ENCODE results near the gene XIRP2. TPM values are rescaled to one million over a fixed set of nuclear protein-coding genes. Genes with fewer than 3 reads are reported as not detected.

The XIRP2 gene
- total RNA-seq, 1 donor from 2014 or later = not detected

GRCh38 chr2:167289651-167290410 is 401.6 kb downstream of the XIRP2 start:
- H3K9me3 Mint-ChIP-seq = no peaks in the 10 kb centered on the region
- H3K9me3 ChIP-seq (ENCODE audit: low read depth) = no peaks in the 10 kb centered on the region
- TF ChIP-seq, protein P1, sequence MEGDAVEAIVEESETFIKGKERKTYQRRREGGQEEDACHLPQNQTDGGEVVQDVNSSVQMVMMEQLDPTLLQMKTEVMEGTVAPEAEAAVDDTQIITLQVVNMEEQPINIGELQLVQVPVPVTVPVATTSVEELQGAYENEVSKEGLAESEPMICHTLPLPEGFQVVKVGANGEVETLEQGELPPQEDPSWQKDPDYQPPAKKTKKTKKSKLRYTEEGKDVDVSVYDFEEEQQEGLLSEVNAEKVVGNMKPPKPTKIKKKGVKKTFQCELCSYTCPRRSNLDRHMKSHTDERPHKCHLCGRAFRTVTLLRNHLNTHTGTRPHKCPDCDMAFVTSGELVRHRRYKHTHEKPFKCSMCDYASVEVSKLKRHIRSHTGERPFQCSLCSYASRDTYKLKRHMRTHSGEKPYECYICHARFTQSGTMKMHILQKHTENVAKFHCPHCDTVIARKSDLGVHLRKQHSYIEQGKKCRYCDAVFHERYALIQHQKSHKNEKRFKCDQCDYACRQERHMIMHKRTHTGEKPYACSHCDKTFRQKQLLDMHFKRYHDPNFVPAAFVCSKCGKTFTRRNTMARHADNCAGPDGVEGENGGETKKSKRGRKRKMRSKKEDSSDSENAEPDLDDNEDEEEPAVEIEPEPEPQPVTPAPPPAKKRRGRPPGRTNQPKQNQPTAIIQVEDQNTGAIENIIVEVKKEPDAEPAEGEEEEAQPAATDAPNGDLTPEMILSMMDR (IDR thresholded peaks at IDR 0.05) = no peak
- TF ChIP-seq EZH2phosphoT487 (IDR thresholded peaks at IDR 0.05) = no peak
- TF ChIP-seq EZH2 (IDR thresholded peaks at IDR 0.05) = no peak

DNA sequence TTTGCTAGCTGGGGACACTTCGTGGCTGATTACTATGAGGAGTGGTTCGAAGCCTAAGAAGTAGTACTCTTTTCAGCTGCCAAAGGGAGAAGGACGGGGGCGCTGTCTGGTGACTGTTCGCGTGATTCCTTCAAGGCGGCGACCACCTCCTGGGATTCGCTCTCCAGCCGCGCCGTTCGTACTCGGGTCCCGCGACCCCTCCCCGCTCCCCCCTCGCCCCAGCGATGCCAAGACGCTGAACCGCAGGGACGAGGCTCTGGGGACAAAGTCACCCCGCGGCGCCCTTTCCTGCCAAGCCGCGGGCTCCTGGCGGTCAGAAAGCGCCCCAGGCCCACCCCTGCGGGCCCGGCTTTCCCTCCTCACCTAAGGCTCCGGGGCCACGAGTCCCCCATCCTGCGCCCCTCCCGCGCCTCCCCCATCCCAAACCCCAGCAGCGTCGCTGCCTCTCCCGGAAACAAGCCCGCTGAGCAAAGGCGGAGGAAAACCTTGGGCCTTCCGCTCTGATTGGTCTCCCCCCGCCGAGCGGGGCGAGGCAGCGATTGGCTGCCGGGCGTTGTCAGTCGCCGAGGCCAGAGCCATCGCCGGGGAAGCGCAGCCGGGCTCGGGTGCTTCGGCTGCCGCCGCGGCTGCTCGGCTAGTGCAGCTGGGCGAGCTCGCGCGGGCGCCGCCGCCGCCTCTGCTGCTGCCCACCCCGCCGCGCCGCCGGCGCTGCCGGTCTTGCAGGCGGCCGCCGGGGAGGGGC is 404.3 kb downstream of the XIRP2 start, which contains the start of gene B3GALT1:
TSS of gene B3GALT1 (plus strand) at position 572 of the 742 bp plus-strand sequence.
- DNase-seq (ENCODE audit: low spot score) = peak; percentile 97
- Mint-ChIP-seq H3K27me3 (ENCODE audit: insufficient read depth, low read depth) (peaks cover 2% of the 10 kb centered on the region), H3K4me1 (peaks cover 24% of the 10 kb centered on the region), H3K4me3 (peak within 1 kb of the TSS; percentile 97), H3K36me3 (no peaks in the 10 kb centered on the region), H3K9me3 (no peaks in the 10 kb centered on the region), H3K27ac (peak within 1 kb of the TSS; percentile 50)
- Histone ChIP-seq H3F3A (ENCODE audit: low read depth) (peaks cover 33% of the 10 kb centered on the region), H3K9ac (peak within 1 kb of the TSS; percentile 52), H3K4me3 (peak within 1 kb of the TSS; percentile 76), H3K79me2 (ENCODE audit: low read depth) (peaks cover 21% of the 10 kb centered on the region), H3K27ac (peak within 1 kb of the TSS; percentile 91), H3K4me1 (peaks cover 21% of the 10 kb centered on the region), H3K9me3 (ENCODE audit: low read depth) (no peaks in the 10 kb centered on the region), H2AFZ (replicated peaks) (peak within 1 kb of the TSS; percentile 97), H3K36me3 (no peaks in the 10 kb centered on the region), H3K27me3 (peaks cover 30% of the 10 kb centered on the region), H4K20me1 (ENCODE audit: low read depth) (peaks cover 21% of the 10 kb centered on the region), H3K4me2 (peak within 1 kb of the TSS; percentile 86)
- TF ChIP-seq EZH2phosphoT487 (IDR thresholded peaks at IDR 0.05) (no peak), EZH2 (IDR thresholded peaks at IDR 0.05) (no peak)
- TF ChIP-seq, protein P1 (IDR thresholded peaks at IDR 0.05) = peak; percentile 57

More at GRCh38 chr2:167289651-167290410, 401.6 kb downstream of the XIRP2 start:
- H3K4me3 ChIP-seq = no peak overlapping the region
- H3K4me2 ChIP-seq = no peak overlapping the region
- H4K20me1 ChIP-seq (ENCODE audit: low read depth) = peaks cover 13% of the 10 kb centered on the region
- H3K27ac ChIP-seq = no peak overlapping the region
- peaks cover 29% of the 10 kb centered on the region for H3F3A ChIP-seq (ENCODE audit: low read depth)
- H3K79me2 ChIP-seq (ENCODE audit: low read depth) = no peaks in the 10 kb centered on the region
- no peak overlapping the region for H3K4me3 Mint-ChIP-seq
- DNase-seq (ENCODE audit: low spot score) = no peak
- H2AFZ ChIP-seq (replicated peaks) = no peak overlapping the region
- no peak overlapping the region for H3K27ac Mint-ChIP-seq
- no peaks in the 10 kb centered on the region for H3K36me3 Mint-ChIP-seq
- peaks cover 17% of the 10 kb centered on the region for H3K4me1 ChIP-seq
- H3K9ac ChIP-seq = no peak overlapping the region
- peaks cover 23% of the 10 kb centered on the region for H3K4me1 Mint-ChIP-seq
- H3K36me3 ChIP-seq = no peaks in the 10 kb centered on the region
- peaks cover 2% of the 10 kb centered on the region for H3K27me3 Mint-ChIP-seq (ENCODE audit: insufficient read depth, low read depth)
- H3K27me3 ChIP-seq = peaks cover 13% of the 10 kb centered on the region

GRCh38 chr2:167293172-167293781 is 405.0 kb downstream of the XIRP2 start:
- Histone ChIP-seq H3K9me3 (ENCODE audit: low read depth) (no peaks in the 10 kb centered on the region), H3K4me2 (peak overlapping the region; percentile 86), H3K4me3 (peak overlapping the region; percentile 76), H3K27me3 (peaks cover 30% of the 10 kb centered on the region), H3K36me3 (no peaks in the 10 kb centered on the region), H2AFZ (replicated peaks) (peak overlapping the region; percentile 95), H4K20me1 (ENCODE audit: low read depth) (peaks cover 21% of the 10 kb centered on the region), H3K27ac (no peak overlapping the region), H3K9ac (no peak overlapping the region), H3K79me2 (ENCODE audit: low read depth) (peaks cover 21% of the 10 kb centered on the region), H3K4me1 (peaks cover 21% of the 10 kb centered on the region), H3F3A (ENCODE audit: low read depth) (peaks cover 33% of the 10 kb centered on the region)
- H3K4me1 Mint-ChIP-seq = peaks cover 18% of the 10 kb centered on the region
- peaks cover 2% of the 10 kb centered on the region for H3K27me3 Mint-ChIP-seq (ENCODE audit: insufficient read depth, low read depth)
- H3K27ac Mint-ChIP-seq = peak overlapping the region; percentile 50
- TF ChIP-seq EZH2 (IDR thresholded peaks at IDR 0.05) (no peak), EZH2phosphoT487 (IDR thresholded peaks at IDR 0.05) (no peak)
- TF ChIP-seq, protein P1 (IDR thresholded peaks at IDR 0.05) = no peak
- no peaks in the 10 kb centered on the region for H3K36me3 Mint-ChIP-seq
- DNase-seq (ENCODE audit: low spot score) = peak; percentile 59
- no peaks in the 10 kb centered on the region for H3K9me3 Mint-ChIP-seq
- peak overlapping the region; percentile 97 for H3K4me3 Mint-ChIP-seq

Measured in neural progenitor cell (in vitro differentiated cells).